Stimulated activated CD8-positive, alpha-beta memory T cell treated with anti-CD3 and anti-CD28 coated beads, Interleukin-12 subunit alpha, Interleukin-12 subunit beta, amount 100 ng/mL, for 4 hours (primary cell): ENCODE data around the gene ADRM1.

Experiments
- DNase-seq: peaks from one replicate; pipeline ENCODE4 v3.0.0-alpha.2; 2020; ENCODE audit warnings: low read depth

The ADRM1 gene

GRCh38 chr20:62337558-62338293, 34.9 kb downstream of the ADRM1 start:
- no peak for DNase-seq

DNA sequence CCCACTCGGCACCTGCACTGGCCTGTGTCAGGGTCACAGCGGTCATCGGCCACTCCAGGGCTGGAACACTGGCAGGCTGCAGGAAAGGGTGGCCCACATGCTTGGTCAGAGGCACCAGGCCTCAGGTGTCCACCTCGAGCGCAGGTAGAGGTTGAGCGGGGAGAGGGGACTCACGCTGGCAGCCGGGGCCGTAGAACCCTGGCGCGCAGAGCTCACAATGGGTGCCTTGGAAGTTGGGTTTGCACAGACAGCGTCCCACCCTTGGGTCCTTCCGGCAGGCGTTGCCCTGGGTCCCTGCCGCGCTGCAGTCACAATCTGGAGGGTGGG, 35.5 kb downstream of the ADRM1 start:
- DNase-seq = no peak

GRCh38 chr20:62339647-62340062, 36.9 kb downstream of the ADRM1 start:
- DNase-seq = no peak

DNA sequence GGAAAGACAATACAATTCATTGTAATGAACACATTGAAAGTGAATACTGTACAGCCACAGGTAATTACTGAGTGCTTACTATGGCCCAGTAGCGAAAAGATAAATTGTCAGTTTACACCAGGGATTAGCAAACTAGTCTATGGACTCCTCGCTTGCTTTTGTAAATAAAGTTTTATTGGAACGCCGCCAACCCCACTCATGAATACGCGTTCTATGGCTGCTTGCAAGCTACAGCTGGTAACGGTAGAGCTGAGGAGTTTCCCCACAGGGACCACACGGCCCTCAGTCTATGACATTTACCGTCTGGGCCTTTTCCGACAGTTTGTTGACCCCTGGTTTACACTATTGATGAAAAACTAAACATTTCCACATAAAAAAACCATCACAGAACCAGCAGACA, 40.1 kb downstream of the ADRM1 start:
- no peak for DNase-seq

- DNase-seq = no peak
These were observed 41.3 kb downstream of the ADRM1 start for GRCh38 chr20:62344092-62344491.

GRCh38 chr20:62344782-62345181, 42.0 kb downstream of the ADRM1 start:
- DNase-seq = no peak

- DNase-seq = no peak
These were observed 43.0 kb downstream of the ADRM1 start for GRCh38 chr20:62345681-62346370.

DNA sequence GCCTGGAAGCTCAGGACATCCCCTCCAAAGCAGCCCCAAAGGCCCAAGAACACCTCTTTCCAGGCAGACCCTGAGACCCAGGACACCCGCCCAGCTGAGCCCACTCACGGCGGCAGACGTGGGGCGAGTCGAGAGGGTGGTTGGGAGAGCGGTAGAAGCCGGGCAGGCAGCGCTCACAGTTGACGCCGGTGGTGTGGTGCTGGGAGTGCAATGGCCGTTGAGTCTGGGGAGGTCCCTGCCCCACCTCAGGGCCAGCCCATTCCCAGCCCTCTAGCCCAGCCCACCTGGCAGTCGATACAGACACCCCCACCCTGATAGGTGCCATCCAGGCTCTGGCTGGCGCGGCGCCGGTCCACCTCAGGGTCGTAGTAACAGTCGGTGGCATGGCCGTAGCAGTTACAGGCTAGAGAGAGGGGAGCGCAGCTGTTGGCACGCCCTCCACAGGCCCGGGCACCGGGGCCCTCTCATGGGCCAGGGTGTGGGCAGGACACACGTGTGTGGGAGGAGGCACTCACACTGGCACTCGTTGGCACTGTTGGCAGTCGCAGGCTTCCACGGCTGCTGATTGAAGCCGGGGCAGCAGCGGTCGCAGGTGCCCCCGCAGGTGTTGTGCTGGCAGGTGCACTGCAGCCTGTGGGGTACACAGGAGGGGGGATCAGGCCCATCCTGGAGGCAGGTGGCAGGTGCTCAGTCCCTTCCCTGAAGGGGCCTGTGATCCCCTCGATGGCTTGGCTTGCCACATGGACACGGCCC, 43.8 kb downstream of the ADRM1 start:
- no peak for DNase-seq

- no peak for DNase-seq
These were observed 44.3 kb downstream of the ADRM1 start for GRCh38 chr20:62347151-62347404.

DNA sequence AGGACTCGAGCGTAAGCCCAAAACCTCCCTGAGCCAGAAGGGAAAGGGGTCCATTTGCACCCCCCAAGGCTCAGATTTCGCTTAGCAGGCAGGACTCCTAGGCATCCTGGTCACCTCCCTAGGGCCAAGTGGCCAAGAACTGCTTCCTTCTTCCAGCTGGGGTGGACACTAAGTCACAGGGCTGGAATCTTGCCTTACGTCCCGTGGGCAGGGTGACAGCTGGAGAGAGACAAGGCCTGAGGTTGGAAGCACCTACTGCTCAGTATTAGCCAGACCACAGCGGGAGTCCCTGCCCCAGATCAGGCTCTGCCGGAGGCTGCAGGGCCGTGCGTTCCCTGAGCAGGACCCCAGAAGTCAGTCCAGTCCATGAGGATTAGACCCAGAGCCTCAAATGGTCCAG, 44.6 kb downstream of the ADRM1 start:
- no peak for DNase-seq

- no peak for DNase-seq
These were observed 45.8 kb downstream of the ADRM1 start for GRCh38 chr20:62348604-62349003.

GRCh38 chr20:62349556-62350097, 46.8 kb downstream of the ADRM1 start:
- no peak for DNase-seq

DNA sequence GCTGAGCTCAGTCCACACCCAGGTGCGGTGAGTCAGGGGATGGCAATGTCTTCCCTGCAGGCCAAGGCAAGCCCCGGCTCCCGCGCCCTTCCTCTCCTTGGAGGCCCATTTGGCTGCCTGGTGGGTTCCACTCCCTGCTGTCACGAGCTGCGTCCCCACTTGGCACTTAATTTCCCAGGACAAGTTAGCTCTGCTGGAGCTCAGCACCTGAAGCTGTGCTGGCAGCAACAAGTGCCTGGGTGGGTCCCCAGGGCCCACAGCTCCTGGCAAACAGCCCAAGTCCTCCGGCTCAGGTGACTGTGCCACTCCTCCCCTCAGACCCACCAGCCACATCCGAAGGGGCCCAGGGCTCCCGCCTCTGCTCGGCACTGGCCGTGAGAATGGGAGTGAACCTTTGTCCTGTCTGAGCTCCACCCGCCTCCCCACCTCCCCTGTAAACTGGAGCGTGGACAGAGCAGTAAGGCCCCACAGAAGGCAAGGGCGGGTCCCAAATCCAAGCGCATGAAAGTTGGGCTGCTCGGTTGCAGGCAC, 47.4 kb downstream of the ADRM1 start:
- DNase-seq = no peak

DNA sequence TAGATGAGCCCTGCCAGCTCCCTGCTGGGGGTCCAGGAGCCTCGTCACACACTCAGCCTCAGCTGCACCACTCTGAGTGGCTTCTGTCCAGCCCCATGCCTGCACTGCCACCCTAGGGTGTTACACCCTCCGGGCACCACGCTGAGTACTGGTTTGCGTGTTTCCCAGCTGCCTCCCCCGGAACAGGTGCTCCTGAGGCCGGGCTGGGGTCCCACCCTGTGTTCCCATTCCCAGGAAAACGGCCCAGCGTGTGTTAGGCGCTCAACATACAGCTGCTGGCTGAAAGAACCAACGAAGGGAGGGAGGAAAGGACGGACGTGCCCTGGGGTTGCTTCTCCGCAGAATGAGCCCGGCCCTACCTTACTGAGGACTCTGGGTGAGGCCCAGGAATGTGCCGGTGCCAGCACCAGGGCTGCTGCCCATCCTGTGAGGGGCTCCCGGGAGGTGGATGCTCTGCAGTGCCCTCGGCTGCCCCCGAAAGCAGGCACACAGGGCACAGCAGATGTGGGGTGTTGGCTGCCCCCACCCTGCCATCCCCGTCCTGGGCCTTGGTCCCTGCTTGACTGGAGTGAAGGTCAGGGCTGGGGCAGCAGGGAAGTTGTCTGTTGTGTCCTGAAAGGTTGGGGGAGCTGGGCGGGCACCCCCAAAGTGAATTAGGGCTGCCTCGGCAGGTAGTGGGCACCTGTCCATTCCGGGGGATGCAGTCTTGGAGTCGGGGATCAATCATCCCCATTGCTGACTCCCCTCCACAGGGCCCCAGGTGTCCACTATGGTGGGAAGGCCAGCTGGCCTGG, 48.0 kb downstream of the ADRM1 start:
- no peak for DNase-seq

GRCh38 chr20:62351469-62352401, 48.9 kb downstream of the ADRM1 start:
- DNase-seq = no peak

GRCh38 chr20:62352402-62353288, 49.8 kb downstream of the ADRM1 start:
- DNase-seq = no peak

GRCh38 chr20:62353289-62354030, 50.7 kb downstream of the ADRM1 start:
- DNase-seq = no peak

GRCh38 chr20:62354031-62354808, 51.4 kb downstream of the ADRM1 start:
- no peak for DNase-seq
